NB4 (cell line): ENCODE measurements around the gene CLDN6.

Source experiments
- CTCF ChIP-seq: IDR thresholded peaks from one replicate; pipeline ENCODE4 v1.5.1; 2012; ENCODE audit warnings: low read depth, low read length
- MAX ChIP-seq: IDR thresholded peaks from 2 replicates; pipeline ENCODE4 v1.6.1; 2011; ENCODE audit warnings: low read depth, low read length
- POLR2A ChIP-seq: IDR thresholded peaks from 2 replicates; pipeline ENCODE4 v1.6.1; 2011; ENCODE audit warnings: mild to moderate bottlenecking; ENCODE audit not compliant: insufficient read length; ENCODE audit errors: extremely low read depth

- TF ChIP-seq CTCF (no peak), POLR2A (no peak), MAX (no peak)
Observed at GRCh38 chr16:3017344-3017743, 639 bp downstream of the CLDN6 start.
